Measurements from ENCODE around the gene RRM1.
"Not testable (repeated sequence)": the region's sequence is repeated elsewhere in the genome, so short reads cannot be mapped to it uniquely, and the experiment has no call there.

Gene RRM1

DNA sequence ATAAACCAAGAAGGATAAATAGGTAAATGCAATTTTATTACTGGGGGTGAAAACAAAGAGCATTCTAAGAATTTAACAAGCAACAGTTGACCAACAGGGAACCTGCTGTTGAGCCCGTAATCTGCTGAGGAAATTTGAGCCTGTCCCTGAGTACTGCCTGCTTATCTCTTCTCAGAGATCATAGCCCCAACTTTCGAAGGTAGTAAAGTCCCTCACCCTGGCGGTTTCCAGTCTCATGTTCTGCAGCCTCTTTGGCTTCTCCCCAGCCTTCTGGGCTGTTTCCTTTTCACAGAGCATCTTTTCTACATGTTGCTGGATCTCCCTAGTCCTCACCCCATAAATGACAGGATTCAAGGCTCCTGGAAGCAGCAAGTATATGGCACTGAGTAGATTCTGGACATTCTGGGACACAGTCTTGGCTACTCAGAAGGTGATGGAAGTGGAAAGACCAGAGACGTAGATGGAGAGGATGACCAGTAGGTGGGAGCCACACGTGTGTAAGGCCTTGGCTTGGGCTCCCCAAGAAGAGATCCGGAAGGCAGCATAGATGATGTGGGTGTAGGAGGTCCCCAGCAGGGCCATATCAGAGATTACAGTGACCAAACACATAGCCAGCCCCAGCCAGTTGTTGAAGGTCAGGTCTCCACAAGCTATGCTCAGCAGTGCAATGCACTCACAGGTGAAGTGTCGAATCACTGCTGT is 51.6 kb downstream of the RRM1 start:
- no peak for DNase-seq (ENCODE audit: low read depth)
- H3K36me3 ChIP-seq (ENCODE audit: control insufficient read depth, insufficient read depth, low read length, severe bottlenecking), result peaks cover 14% of the 10 kb centered on the region
- H3K9ac ChIP-seq (ENCODE audit: low read length), result no peak overlapping the region

DNA sequence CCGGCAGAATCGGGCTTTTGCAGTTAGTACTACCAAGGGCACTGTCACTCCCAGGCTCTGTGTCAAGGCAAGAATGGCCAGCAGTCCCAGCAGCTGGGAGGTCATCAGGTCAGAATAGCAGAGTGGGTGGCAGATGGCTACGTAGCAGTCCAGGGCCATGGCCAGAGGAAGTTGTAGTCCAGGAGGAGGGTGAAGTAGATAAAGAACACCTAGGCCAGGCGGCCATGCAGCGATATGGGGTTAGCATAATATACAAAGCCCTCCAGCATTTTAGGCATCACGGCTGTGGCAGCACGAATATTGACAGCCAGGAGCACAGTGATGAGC is 52.1 kb downstream of the RRM1 start:
- Histone ChIP-seq H3K9me3 (ENCODE audit: control insufficient read depth, low read length) (peaks cover 2% of the 10 kb centered on the region), H3K27me3 (replicated peaks; ENCODE audit: control insufficient read depth, insufficient read depth, low read length) (no peaks in the 10 kb centered on the region), H3K36me3 (ENCODE audit: control insufficient read depth, insufficient read depth, low read length, severe bottlenecking) (peaks cover 9% of the 10 kb centered on the region), H3K9ac (ENCODE audit: low read length) (no peak overlapping the region), H3K4me1 (ENCODE audit: control insufficient read depth, insufficient read depth, low read length) (no peaks in the 10 kb centered on the region), H3K4me3 (ENCODE audit: low read length) (no peak overlapping the region)
- no peak for DNase-seq (ENCODE audit: low read depth)

More for the DNA sequence above, 51.6 kb downstream of the RRM1 start:
- no peaks in the 10 kb centered on the region for H3K4me1 ChIP-seq (ENCODE audit: control insufficient read depth, insufficient read depth, low read length)
- peaks cover 3% of the 10 kb centered on the region for H3K9me3 ChIP-seq (ENCODE audit: control insufficient read depth, low read length)
- no peak overlapping the region for H3K4me3 ChIP-seq (ENCODE audit: low read length)
- no peaks in the 10 kb centered on the region for H3K27me3 ChIP-seq (replicated peaks; ENCODE audit: control insufficient read depth, insufficient read depth, low read length)

DNA sequence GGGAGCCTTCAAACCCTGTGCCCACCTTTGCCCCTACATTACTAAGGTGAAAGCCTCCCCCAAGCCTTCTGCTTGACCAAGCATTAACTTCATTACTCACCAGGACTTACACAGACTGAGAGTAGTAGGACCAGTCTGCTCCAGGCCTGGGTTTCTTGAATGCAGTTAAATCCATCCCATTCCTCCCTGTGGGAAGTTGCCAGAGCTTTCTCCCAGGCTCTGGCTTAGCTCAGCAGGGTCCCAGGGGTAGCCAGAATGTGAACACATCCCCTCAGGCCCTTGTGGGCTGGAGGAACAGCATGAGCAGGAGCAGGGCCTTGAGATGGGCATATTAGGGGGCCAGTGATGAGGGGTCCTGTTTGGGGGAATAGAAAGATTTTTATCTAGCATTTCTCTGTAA is 59.9 kb downstream of the RRM1 start:
- no peak overlapping the region for H3K4me3 ChIP-seq (ENCODE audit: low read length)
- H3K9me3 ChIP-seq (ENCODE audit: control insufficient read depth, low read length), result no peaks in the 10 kb centered on the region
- H3K9ac ChIP-seq (ENCODE audit: low read length), result no peak overlapping the region
- H3K27me3 ChIP-seq (replicated peaks; ENCODE audit: control insufficient read depth, insufficient read depth, low read length), result no peaks in the 10 kb centered on the region
- H3K4me1 ChIP-seq (ENCODE audit: control insufficient read depth, insufficient read depth, low read length), result no peaks in the 10 kb centered on the region
- H3K36me3 ChIP-seq (ENCODE audit: control insufficient read depth, insufficient read depth, low read length, severe bottlenecking), result no peaks in the 10 kb centered on the region
- DNase-seq (ENCODE audit: low read depth), result no peak

DNA sequence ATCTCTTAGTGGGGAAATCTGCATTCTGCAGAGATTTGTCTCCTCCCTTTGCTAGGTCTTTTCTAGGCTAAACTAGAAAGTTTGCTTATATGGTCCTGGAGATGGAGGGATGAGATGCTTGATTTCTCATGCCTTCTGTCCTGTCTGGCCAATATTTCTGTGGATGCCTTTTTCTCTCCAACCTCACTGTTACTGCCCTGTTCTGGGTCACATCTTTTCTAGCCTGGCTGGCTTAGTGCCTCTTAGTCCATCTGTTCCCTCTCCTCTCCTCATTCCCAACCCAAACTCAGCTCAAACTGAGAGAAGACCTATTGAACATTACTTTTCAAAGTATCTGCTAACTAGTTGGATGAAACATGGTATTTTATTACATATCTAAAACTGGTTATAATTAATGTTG is 62.0 kb downstream of the RRM1 start:
- no peaks in the 10 kb centered on the region for H3K27me3 ChIP-seq (replicated peaks; ENCODE audit: control insufficient read depth, insufficient read depth, low read length)
- H3K9me3 ChIP-seq (ENCODE audit: control insufficient read depth, low read length), result no peaks in the 10 kb centered on the region
- no peak overlapping the region for H3K9ac ChIP-seq (ENCODE audit: low read length)
- no peak for DNase-seq (ENCODE audit: low read depth)
- no peak overlapping the region for H3K4me3 ChIP-seq (ENCODE audit: low read length)
- no peaks in the 10 kb centered on the region for H3K4me1 ChIP-seq (ENCODE audit: control insufficient read depth, insufficient read depth, low read length)
- no peaks in the 10 kb centered on the region for H3K36me3 ChIP-seq (ENCODE audit: control insufficient read depth, insufficient read depth, low read length, severe bottlenecking)

DNA sequence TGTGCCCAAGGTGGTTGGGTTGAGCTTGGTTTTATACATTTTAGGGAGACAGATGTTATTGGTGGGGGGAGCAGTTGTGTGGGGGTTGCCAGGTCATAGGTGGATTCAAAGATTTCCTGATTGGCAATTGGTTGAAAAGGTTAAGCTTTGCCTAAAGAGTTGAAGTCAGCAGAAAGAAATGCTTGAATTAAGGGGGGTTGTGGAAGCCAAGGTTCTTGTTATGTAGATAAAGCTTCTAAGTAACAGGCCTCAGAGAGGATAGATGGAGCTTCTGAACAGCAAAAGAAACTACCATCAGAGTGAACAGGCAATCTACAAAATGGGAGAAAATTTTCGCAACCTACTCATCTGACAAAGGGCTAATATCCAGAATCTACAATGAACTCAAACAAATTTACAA is 64.2 kb downstream of the RRM1 start:
- not testable (repeated sequence) for H3K36me3 ChIP-seq (ENCODE audit: control insufficient read depth, insufficient read depth, low read length, severe bottlenecking); H3K9me3 ChIP-seq (ENCODE audit: control insufficient read depth, low read length); H3K4me1 ChIP-seq (ENCODE audit: control insufficient read depth, insufficient read depth, low read length); H3K9ac ChIP-seq (ENCODE audit: low read length); H3K27me3 ChIP-seq (replicated peaks; ENCODE audit: control insufficient read depth, insufficient read depth, low read length); DNase-seq (ENCODE audit: low read depth); H3K4me3 ChIP-seq (ENCODE audit: low read length)

DNA sequence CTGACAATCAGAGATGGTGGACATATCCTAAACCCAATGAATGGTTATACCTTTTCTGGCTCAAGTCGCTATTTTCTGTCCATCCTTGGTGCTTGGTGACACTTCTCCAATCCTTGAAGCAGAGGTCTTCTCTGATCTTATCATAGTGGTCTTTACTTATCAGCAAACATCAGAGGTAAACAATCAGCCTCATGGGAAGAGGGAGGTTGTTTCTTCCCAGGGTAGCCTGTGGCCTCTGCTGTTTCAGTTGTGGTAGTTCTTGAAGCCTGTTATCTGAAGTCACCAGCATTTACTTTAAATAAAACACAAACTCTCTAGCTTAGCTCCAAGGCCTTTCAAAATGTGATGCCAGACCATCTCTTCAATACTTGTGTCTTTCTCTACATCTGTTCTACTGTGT is 66.7 kb downstream of the RRM1 start:
- Histone ChIP-seq H3K27me3 (replicated peaks; ENCODE audit: control insufficient read depth, insufficient read depth, low read length) (peaks cover 4% of the 10 kb centered on the region), H3K4me3 (ENCODE audit: low read length) (no peak overlapping the region), H3K36me3 (ENCODE audit: control insufficient read depth, insufficient read depth, low read length, severe bottlenecking) (no peaks in the 10 kb centered on the region), H3K9ac (ENCODE audit: low read length) (no peak overlapping the region), H3K4me1 (ENCODE audit: control insufficient read depth, insufficient read depth, low read length) (no peaks in the 10 kb centered on the region), H3K9me3 (ENCODE audit: control insufficient read depth, low read length) (no peaks in the 10 kb centered on the region)
- no peak for DNase-seq (ENCODE audit: low read depth)

DNA sequence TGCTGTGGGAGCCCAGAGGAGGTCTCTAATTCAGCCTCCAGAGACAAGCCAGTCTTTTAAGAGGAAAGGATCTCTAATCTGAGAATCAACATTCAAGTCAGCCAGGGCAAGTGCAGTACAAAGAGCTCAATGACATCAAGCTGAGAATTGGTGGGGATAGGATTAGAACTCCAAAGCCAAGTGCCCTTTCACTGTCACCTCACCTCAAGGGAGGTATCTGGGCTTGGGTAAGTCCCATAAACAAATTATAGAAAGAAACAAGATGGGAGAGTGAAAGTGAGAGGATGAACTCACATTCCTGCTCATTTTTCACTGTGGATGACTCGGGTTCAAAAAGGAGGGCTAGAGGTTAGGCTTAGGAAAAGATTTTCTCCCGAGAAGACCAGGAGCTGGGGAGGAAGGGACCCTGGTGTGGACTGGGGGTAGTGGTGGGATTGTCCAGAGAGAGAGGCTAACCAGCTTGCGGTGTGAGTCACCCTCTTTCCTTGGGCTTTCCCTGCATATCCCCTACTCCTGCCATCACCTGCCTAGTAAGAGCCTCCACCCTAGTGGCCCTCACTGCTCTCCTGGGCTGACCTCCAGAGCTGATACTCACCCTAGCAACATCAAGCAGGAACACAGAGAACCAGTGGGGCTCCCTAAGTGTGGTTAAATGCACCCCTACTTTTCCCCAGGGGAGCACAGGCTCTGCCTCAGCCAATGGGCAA is 70.4 kb downstream of the RRM1 start:
- no peaks in the 10 kb centered on the region for H3K36me3 ChIP-seq (ENCODE audit: control insufficient read depth, insufficient read depth, low read length, severe bottlenecking)
- no peak overlapping the region for H3K4me3 ChIP-seq (ENCODE audit: low read length)
- no peaks in the 10 kb centered on the region for H3K4me1 ChIP-seq (ENCODE audit: control insufficient read depth, insufficient read depth, low read length)
- H3K9me3 ChIP-seq (ENCODE audit: control insufficient read depth, low read length), result no peaks in the 10 kb centered on the region
- DNase-seq (ENCODE audit: low read depth), result no peak
- H3K27me3 ChIP-seq (replicated peaks; ENCODE audit: control insufficient read depth, insufficient read depth, low read length), result peaks cover 4% of the 10 kb centered on the region
- no peak overlapping the region for H3K9ac ChIP-seq (ENCODE audit: low read length)

DNA sequence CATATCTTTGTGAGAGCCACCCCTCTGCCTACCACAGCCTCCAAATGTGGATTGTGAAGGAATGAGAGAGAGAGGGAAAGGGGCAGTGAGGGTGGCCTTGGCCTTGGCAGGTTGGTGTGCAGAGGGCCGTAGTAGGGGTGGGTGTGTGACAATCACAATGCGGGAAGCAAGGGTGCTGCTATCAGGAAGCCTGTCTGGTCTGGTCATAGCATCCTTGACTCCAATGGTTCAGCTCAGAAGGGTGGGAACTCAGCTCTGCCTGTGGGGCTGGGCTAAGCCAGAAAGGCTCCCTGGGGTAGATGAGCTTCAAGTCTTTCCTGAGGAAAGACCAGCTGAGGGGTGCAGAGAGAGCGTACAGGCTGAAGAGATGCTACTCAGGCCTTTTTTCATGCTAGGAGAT is 72.7 kb downstream of the RRM1 start:
- no peak for DNase-seq (ENCODE audit: low read depth)
- peaks cover 4% of the 10 kb centered on the region for H3K27me3 ChIP-seq (replicated peaks; ENCODE audit: control insufficient read depth, insufficient read depth, low read length)
- H3K36me3 ChIP-seq (ENCODE audit: control insufficient read depth, insufficient read depth, low read length, severe bottlenecking), result no peaks in the 10 kb centered on the region

DNA sequence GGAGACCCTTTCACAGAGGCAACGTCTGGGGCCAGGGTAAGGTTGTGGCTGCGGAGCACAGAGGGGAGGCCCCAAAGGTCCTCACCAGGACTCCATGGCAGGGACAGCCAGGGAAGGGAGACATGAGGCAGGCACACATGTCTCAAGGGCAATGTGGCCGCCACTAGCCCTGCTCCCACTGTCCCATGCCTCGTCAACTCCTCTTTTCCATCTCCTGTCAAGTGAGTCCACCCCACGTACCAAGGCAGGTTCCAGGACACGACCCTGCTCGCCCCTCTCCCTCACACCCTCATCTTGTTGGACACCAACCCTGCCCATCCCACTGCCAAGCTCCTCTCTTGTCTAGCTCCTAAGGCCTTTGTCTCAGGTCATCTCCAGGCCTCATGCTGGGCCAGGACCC is 73.2 kb downstream of the RRM1 start:
- Histone ChIP-seq H3K9ac (ENCODE audit: low read length) (no peak overlapping the region), H3K36me3 (ENCODE audit: control insufficient read depth, insufficient read depth, low read length, severe bottlenecking) (no peaks in the 10 kb centered on the region), H3K4me1 (ENCODE audit: control insufficient read depth, insufficient read depth, low read length) (no peaks in the 10 kb centered on the region), H3K27me3 (replicated peaks; ENCODE audit: control insufficient read depth, insufficient read depth, low read length) (peaks cover 4% of the 10 kb centered on the region), H3K4me3 (ENCODE audit: low read length) (no peak overlapping the region), H3K9me3 (ENCODE audit: control insufficient read depth, low read length) (no peaks in the 10 kb centered on the region)
- no peak for DNase-seq (ENCODE audit: low read depth)

More for the DNA sequence above, 72.7 kb downstream of the RRM1 start:
- Histone ChIP-seq H3K4me3 (ENCODE audit: low read length) (no peak overlapping the region), H3K9me3 (ENCODE audit: control insufficient read depth, low read length) (no peaks in the 10 kb centered on the region), H3K4me1 (ENCODE audit: control insufficient read depth, insufficient read depth, low read length) (no peaks in the 10 kb centered on the region), H3K9ac (ENCODE audit: low read length) (no peak overlapping the region)

DNA sequence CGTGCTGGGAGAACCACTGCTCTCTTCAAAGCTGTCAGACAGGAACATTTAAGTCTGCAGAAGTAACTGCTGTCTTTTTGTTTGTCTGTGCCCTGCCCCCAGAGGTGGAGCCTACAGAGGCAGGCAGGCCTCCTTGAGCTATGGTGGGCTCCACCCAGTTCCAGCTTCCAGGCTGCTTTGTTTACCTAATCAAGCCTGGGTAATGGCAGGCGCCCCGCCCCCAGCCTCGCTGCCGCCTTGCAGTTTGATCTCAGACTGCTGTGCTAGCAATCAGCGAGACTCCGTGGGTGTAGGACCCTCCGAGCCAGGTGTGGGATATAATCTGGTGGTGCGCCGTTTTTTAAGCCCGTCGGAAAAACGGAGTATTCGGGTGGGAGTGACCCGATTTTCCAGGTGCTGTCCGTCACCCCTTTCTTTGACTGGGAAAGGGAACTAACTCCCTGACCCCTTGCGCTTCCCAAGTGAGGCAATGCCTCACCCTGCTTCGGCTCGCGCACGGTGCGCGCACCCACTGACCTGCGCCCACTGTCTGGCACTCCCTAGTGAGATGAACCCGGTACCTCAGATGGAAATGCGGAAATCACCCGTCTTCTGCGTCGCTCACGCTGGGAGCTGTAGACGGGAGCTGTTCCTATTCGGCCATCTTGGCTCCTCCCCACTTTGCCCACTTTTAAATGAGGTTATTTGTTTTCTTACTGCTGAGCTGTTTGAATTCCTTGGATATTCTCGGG is 81.2 kb downstream of the RRM1 start:
- not testable (repeated sequence) for H3K9me3 ChIP-seq (ENCODE audit: control insufficient read depth, low read length); H3K36me3 ChIP-seq (ENCODE audit: control insufficient read depth, insufficient read depth, low read length, severe bottlenecking); H3K4me1 ChIP-seq (ENCODE audit: control insufficient read depth, insufficient read depth, low read length); H3K9ac ChIP-seq (ENCODE audit: low read length); H3K4me3 ChIP-seq (ENCODE audit: low read length); H3K27me3 ChIP-seq (replicated peaks; ENCODE audit: control insufficient read depth, insufficient read depth, low read length); DNase-seq (ENCODE audit: low read depth)

DNA sequence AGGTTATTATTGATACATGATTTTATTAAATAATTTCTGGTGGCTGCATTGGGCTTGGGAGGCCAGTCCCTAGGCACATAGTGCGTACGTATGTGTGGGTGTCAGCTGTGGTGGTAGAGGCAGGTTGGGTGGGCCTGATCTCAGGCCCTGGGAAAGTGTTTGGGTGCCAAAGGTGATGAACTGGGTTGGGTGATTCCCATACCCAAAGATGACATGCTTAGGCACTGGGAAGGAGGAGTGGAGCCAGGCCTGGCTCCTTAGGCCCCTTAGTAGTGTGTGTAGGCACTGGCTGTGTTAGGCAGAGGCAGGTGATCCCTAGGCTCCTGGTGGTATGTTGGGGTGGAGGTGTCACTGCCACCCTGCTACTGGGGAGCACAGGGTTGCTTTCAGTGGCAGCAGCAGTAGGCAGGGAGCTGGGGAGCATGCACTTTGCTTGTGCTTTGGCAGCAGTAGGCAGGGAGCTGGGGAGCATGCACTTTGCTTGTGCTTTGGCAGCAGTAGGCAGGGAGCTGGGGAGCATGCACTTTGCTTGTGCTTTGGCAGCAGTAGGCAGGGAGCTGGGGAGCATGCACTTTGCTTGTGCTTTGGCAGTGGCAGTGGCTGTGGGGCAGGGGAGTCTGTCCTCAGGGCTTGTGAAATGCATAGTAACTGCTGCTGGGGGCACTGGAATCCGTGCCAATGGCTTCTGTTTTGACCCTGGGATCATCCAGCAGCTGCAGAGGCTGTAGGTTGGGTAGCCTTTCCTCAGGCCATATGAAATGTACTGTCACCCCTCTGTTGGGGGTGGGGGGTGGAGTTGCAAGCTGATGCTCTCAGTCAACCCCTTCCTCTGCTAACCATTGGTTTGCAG is 84.4 kb downstream of the RRM1 start:
- Histone ChIP-seq H3K27me3 (replicated peaks; ENCODE audit: control insufficient read depth, insufficient read depth, low read length) (no peaks in the 10 kb centered on the region), H3K4me1 (ENCODE audit: control insufficient read depth, insufficient read depth, low read length) (peaks cover 5% of the 10 kb centered on the region), H3K4me3 (ENCODE audit: low read length) (no peak overlapping the region), H3K9me3 (ENCODE audit: control insufficient read depth, low read length) (peaks cover 7% of the 10 kb centered on the region), H3K9ac (ENCODE audit: low read length) (peak overlapping the region; percentile 47), H3K36me3 (ENCODE audit: control insufficient read depth, insufficient read depth, low read length, severe bottlenecking) (no peaks in the 10 kb centered on the region)
- no peak for DNase-seq (ENCODE audit: low read depth)
